Measurements from ENCODE around the gene MCOLN1.

The MCOLN1 gene

DNA sequence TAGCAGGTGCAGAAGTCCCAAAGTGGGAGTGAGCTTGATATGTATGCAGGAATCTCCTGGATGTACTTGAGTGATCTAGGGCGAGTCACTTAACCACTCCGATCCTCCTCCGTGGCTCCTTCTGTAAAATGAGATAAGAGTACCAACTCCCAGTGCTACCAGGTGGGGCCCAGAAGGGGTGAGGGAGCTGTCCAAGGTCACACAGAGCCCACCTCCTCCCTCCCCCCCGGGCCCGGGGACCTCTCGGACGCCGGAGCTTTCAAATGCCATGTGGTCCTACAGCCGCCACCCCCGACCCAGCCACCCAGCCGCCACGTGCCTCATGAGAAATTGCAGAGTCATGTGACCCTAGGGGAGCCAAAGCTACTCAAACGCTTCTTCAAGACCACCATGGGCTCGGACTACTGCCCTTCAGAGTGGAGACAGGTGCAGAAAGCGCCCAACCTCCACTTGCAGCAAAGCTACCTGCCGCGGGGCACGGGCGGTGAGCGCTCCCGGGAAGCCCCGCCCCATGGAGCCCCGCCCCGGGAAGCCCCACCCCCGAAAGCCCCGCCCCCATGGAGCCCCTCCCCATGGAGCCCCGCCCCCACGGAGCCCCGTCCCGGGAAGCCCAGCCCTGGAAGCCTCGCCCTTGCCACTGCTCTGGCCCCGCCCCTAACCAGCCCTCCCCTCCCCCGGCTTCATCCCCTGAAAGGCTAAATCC is 16.6 kb upstream of the MCOLN1 start:
- TF ChIP-seq TEAD4 (IDR thresholded peaks at IDR 0.05), result no peak
- no peak for TF ChIP-seq EGR1 (IDR thresholded peaks at IDR 0.05)
- no peak for TF ChIP-seq TCF12 (IDR thresholded peaks at IDR 0.05; ENCODE audit: low read depth)
- TF ChIP-seq, protein P1, sequence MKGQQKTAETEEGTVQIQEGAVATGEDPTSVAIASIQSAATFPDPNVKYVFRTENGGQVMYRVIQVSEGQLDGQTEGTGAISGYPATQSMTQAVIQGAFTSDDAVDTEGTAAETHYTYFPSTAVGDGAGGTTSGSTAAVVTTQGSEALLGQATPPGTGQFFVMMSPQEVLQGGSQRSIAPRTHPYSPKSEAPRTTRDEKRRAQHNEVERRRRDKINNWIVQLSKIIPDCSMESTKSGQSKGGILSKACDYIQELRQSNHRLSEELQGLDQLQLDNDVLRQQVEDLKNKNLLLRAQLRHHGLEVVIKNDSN (IDR thresholded peaks at IDR 0.05), result peak; percentile 74
- TF ChIP-seq, protein P2, sequence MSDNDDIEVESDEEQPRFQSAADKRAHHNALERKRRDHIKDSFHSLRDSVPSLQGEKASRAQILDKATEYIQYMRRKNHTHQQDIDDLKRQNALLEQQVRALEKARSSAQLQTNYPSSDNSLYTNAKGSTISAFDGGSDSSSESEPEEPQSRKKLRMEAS (IDR thresholded peaks at IDR 0.05), result peak; percentile 87
- no peak for TF ChIP-seq FOXM1 (IDR thresholded peaks at IDR 0.05; ENCODE audit: borderline replicate concordance, low read depth)
- TF ChIP-seq, protein P3, sequence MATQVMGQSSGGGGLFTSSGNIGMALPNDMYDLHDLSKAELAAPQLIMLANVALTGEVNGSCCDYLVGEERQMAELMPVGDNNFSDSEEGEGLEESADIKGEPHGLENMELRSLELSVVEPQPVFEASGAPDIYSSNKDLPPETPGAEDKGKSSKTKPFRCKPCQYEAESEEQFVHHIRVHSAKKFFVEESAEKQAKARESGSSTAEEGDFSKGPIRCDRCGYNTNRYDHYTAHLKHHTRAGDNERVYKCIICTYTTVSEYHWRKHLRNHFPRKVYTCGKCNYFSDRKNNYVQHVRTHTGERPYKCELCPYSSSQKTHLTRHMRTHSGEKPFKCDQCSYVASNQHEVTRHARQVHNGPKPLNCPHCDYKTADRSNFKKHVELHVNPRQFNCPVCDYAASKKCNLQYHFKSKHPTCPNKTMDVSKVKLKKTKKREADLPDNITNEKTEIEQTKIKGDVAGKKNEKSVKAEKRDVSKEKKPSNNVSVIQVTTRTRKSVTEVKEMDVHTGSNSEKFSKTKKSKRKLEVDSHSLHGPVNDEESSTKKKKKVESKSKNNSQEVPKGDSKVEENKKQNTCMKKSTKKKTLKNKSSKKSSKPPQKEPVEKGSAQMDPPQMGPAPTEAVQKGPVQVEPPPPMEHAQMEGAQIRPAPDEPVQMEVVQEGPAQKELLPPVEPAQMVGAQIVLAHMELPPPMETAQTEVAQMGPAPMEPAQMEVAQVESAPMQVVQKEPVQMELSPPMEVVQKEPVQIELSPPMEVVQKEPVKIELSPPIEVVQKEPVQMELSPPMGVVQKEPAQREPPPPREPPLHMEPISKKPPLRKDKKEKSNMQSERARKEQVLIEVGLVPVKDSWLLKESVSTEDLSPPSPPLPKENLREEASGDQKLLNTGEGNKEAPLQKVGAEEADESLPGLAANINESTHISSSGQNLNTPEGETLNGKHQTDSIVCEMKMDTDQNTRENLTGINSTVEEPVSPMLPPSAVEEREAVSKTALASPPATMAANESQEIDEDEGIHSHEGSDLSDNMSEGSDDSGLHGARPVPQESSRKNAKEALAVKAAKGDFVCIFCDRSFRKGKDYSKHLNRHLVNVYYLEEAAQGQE (IDR thresholded peaks at IDR 0.05; ENCODE audit: low read depth), result peak; percentile 69
- TF ChIP-seq YY1 (IDR thresholded peaks at IDR 0.05; ENCODE audit: low read depth), result no peak
- no peak for TF ChIP-seq RAD21 (IDR thresholded peaks at IDR 0.05; ENCODE audit: low read depth)
- TF ChIP-seq CREB1 (IDR thresholded peaks at IDR 0.05; ENCODE audit: low read depth), result no peak
- no peak for TF ChIP-seq ZBTB7A (IDR thresholded peaks at IDR 0.05; ENCODE audit: low read depth)
- no peak for TF ChIP-seq TAF1 (IDR thresholded peaks at IDR 0.05; ENCODE audit: low read depth)
- TF ChIP-seq NFIC (IDR thresholded peaks at IDR 0.05), result no peak
- TF ChIP-seq EP300 (IDR thresholded peaks at IDR 0.05; ENCODE audit: borderline replicate concordance), result no peak
- TF ChIP-seq CEBPB (IDR thresholded peaks at IDR 0.05), result no peak

DNA sequence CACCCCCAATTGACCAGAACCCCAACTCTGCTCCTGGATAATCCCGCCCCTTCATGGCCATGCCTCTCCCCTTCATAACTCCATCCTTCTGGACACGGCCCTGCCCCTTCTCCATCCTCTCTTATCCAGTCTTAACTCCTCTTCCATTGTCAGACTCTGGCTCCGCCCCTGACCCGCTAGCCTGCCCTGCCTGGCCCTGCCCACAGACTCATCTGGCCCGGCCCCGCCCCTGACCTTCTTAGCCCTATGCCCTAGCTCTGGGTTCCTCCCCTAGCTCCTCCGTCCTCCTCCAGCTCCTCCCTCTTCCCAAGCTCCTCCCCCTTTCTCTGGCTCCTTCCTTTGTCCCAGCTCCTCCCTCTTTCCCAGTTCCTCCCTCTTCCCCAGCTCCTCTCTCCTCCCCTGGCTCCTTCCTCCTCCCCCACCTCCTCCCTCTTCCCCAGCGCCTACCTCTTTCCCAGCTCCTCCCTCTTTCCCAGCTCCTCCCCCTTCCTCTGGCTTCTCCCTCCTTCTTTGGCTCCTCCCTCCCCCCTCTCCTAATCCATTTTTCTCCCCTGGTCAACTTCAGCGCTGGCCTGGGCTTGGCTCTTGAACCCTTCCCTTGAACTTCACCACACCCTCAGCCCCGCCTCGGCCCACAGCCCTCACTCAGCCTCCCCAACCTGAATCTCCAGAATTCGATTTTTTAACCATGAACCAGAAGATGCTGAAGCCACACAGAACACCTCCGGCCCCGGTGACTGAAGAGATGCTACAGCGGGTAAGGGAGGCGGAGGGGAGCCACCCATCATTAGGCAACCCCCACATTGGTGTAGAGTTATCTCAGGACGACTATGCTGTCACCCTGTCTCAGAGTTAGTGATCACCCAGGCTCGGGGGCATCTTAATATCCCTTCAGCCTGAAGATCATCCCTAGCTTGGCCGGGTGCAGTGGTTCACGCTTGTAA is 15.8 kb upstream of the MCOLN1 start:
- TF ChIP-seq TAF1 (IDR thresholded peaks at IDR 0.05; ENCODE audit: low read depth) (no peak), FOXM1 (IDR thresholded peaks at IDR 0.05; ENCODE audit: borderline replicate concordance, low read depth) (no peak), RAD21 (IDR thresholded peaks at IDR 0.05; ENCODE audit: low read depth) (no peak), NFIC (IDR thresholded peaks at IDR 0.05) (no peak), TCF12 (IDR thresholded peaks at IDR 0.05; ENCODE audit: low read depth) (no peak)
- TF ChIP-seq, protein P2 (IDR thresholded peaks at IDR 0.05), result no peak

DNA sequence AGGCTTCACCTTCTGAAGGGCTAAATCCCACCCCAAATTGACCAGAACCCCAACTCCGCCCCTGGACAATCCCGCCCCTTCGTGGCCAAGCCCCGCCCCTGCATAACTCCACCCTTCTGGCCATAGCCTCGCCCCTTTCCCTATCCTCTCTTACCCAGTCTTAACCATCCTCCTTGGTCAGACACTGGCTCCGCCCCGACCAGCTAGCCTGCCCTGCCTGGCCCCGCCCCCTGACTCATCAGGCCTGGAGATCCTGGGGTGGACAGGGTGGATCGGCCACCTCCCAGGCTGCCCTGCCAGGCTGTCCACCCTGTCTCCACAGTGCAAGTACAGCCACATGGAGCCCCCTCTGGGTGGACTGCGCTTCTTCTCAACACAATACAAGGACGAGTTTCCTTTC is 14.5 kb upstream of the MCOLN1 start:
- TF ChIP-seq ZBTB7A (IDR thresholded peaks at IDR 0.05; ENCODE audit: low read depth) (no peak), YY1 (IDR thresholded peaks at IDR 0.05; ENCODE audit: low read depth) (no peak), CREB1 (IDR thresholded peaks at IDR 0.05; ENCODE audit: low read depth) (no peak), NFIC (IDR thresholded peaks at IDR 0.05) (no peak), CEBPB (IDR thresholded peaks at IDR 0.05) (no peak), FOXM1 (IDR thresholded peaks at IDR 0.05; ENCODE audit: borderline replicate concordance, low read depth) (no peak), EP300 (IDR thresholded peaks at IDR 0.05; ENCODE audit: borderline replicate concordance) (no peak), TCF12 (IDR thresholded peaks at IDR 0.05; ENCODE audit: low read depth) (no peak), TAF1 (IDR thresholded peaks at IDR 0.05; ENCODE audit: low read depth) (no peak)
- TF ChIP-seq, protein P3 (IDR thresholded peaks at IDR 0.05; ENCODE audit: low read depth), result no peak
- TF ChIP-seq, protein P2 (IDR thresholded peaks at IDR 0.05), result no peak

DNA sequence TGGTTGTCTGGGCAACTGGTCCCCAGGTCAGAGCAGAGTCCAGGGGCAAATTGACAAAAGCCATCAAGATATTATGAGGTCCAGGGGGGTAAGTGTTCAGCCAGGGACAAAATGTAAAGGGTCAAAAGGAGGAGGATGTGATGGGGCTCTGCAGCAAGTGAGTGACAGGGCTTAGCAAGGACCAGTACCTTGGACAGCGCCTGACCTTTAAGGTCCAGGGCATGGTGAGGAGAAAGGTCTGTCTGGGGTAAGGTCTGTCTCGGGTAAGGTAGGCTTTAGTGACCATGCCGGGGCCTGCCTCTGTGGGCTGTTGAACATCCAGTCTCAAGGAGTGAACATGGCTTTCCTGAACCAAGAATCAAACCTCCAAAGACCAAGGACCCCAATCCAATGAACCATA is 12.8 kb upstream of the MCOLN1 start:
- no peak for TF ChIP-seq ZBTB7A (IDR thresholded peaks at IDR 0.05; ENCODE audit: low read depth)
- TF ChIP-seq, protein P3 (IDR thresholded peaks at IDR 0.05; ENCODE audit: low read depth), result peak; percentile 97
